Peyer's patch (tissue), 4 donors: Measurements from ENCODE around the gene ANKRD28. TPM values are rescaled to one million over a fixed set of nuclear protein-coding genes. Genes with fewer than 3 reads are reported as not detected.

Experiments used
- DNase-seq, 3 donors: peaks; one replicate each; pipeline ENCODE4 v3.0.0-alpha.2; 2017 to 2019
- H3K27ac ChIP-seq, 4 donors: fragments of 200-600 bp; sonication (generic); one replicate each; pipeline ENCODE4 v1.5.1; 2016 to 2019
- H3K27me3 ChIP-seq, 2 donors: fragments of 200-600 bp; sonication (generic); one replicate each; pipeline ENCODE4 v1.5.1; 2019
- H3K36me3 ChIP-seq, 3 donors: fragments of 200-600 bp; sonication (generic); one replicate each; pipeline ENCODE4 v1.5.1; 2016 to 2019
- H3K4me1 ChIP-seq, 4 donors: fragments of 200-600 bp; sonication (generic); one replicate each; pipeline ENCODE4 v1.5.1; 2016 to 2019
- H3K4me3 ChIP-seq, 4 donors: fragments of 200-600 bp; sonication (generic); 1 replicate in 3 of 4; 2 replicates in 1 of 4; pipeline ENCODE4 v1.5.1; 2016 to 2019; ENCODE audit warnings: mild to moderate bottlenecking in 1 of 4
- H3K9me3 ChIP-seq, 4 donors: fragments of 200-600 bp; sonication (generic); one replicate each; pipeline ENCODE4 v1.5.1; 2016 to 2019; ENCODE audit warnings: mild to moderate bottlenecking in 1 of 4
- POLR2A ChIP-seq, 2 donors: fragments of 450-650 bp; IDR thresholded peaks; one replicate each; pipeline ENCODE4 v1.5.1; 2017; ENCODE audit warnings: antibody characterized with exemption in 2 of 2, mild to moderate bottlenecking in 2 of 2, moderate library complexity in 2 of 2
- total RNA-seq, 4 donors: library from RNA; depleted of rRNA; stranded (reverse); fragments of >200 nt; gene quantifications; one replicate each; pipeline ENCODE4 v1.1.0, GENCODE V29; 2016
- TF ChIP-seq, protein P1 (sequence below), 6 experiments: fragments of 450-650 bp in 4 of 6; fragments of 200-600 bp in 2 of 6; sonication (generic) in 1 of 6; IDR thresholded peaks; one replicate each; pipeline ENCODE4 v1.5.1; 2017 to 2019; ENCODE audit warnings: antibody characterized with exemption in 6 of 6, mild to moderate bottlenecking in 3 of 6, moderate library complexity in 1 of 6

Gene ANKRD28
- total RNA-seq, 4 donors from 2014 or later: 45.4 to 83.3 (median 46.4) TPM

DNA sequence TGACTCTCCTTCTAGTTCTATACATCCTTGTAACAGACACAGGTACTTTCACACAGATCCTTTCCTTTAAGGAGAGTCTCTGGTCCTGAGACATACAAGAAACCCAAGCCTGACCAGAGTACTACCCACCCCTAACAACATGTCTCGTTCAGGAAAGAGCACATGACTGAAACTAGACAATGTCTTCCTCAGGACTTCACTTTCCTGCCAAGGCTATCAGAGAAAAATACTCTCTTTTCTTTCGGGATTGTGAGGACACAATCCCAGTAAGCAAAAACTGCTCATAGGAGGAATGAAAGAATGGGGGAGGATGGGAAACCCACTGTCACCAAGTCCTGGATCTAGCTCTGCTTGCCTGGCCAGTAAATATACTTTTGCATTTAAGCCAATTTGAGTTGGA lies 11.5 kb upstream of the ANKRD28 start:
- TF ChIP-seq POLR2A (IDR thresholded peaks at IDR 0.05): no peak
- TF ChIP-seq, protein P1, sequence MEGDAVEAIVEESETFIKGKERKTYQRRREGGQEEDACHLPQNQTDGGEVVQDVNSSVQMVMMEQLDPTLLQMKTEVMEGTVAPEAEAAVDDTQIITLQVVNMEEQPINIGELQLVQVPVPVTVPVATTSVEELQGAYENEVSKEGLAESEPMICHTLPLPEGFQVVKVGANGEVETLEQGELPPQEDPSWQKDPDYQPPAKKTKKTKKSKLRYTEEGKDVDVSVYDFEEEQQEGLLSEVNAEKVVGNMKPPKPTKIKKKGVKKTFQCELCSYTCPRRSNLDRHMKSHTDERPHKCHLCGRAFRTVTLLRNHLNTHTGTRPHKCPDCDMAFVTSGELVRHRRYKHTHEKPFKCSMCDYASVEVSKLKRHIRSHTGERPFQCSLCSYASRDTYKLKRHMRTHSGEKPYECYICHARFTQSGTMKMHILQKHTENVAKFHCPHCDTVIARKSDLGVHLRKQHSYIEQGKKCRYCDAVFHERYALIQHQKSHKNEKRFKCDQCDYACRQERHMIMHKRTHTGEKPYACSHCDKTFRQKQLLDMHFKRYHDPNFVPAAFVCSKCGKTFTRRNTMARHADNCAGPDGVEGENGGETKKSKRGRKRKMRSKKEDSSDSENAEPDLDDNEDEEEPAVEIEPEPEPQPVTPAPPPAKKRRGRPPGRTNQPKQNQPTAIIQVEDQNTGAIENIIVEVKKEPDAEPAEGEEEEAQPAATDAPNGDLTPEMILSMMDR (IDR thresholded peaks at IDR 0.05): no peak
- H3K36me3 ChIP-seq: no peaks in the 10 kb centered on the region
- H3K9me3 ChIP-seq: no peaks in the 10 kb centered on the region
- H3K4me3 ChIP-seq: no peak overlapping the region
- H3K27me3 ChIP-seq: no peaks in the 10 kb centered on the region
- H3K27ac ChIP-seq: no peak overlapping the region
- H3K4me1 ChIP-seq: no peaks in the 10 kb centered on the region
- no peak for DNase-seq

DNA sequence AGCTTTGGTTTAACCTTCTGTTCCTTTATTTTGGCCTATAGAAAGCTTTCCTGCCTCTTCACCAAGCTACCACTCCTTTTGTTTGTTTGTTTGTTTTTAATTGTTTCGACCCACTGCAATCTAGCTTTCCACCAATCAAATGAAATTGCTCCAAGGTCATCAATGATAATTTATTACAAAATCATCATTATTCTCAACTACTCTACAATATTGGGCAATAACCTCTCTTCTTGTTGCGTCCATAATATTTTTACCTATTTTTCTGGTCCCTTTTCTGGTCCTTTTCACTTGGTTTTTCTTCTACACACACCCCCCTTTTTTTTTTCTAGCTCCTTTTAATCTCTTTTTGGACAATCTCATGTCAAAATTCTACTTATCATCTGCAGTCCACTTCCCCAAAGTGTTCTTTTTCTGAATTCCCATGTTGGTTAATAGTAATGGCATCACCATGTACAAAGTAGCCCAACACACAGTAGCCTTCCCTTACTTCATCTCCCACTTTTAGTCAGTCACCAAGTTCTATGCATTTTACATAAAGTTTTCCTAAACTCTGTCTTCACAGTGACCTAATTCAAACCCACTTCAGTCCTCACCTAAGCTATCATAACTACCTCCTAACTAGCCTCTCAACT lies 11.0 kb upstream of the ANKRD28 start:
- Histone ChIP-seq H3K27ac (no peak overlapping the region), H3K9me3 (no peaks in the 10 kb centered on the region), H3K4me1 (no peaks in the 10 kb centered on the region), H3K27me3 (no peaks in the 10 kb centered on the region), H3K36me3 (no peaks in the 10 kb centered on the region), H3K4me3 (no peak overlapping the region)
- TF ChIP-seq, protein P1 (IDR thresholded peaks at IDR 0.05): no peak
- TF ChIP-seq POLR2A (IDR thresholded peaks at IDR 0.05): no peak
- DNase-seq: no peak

DNA sequence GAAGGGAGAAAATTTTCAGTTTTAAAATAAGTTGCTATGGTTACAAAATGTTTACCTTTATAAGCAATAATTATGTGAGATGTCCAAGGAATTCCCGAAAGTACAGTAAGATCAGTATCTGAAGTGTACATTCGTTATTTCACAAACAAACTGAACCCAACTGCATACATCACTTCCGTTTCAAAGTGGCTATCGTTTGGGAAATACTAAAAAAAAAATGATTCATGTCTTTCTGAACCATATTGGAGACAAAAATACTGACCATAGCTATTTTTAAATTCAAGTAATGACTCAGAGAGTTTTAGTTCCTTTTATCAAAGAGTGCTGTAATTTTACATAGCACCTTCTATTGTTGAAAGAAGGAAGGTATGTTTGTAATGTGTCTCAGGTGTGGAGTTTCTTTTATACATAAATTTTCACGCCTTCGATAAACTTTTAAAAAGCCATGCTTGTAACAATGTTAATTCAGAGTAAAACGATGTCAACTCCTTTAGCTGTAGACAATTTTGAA lies 8.0 kb upstream of the ANKRD28 start:
- DNase-seq: no peak

DNA sequence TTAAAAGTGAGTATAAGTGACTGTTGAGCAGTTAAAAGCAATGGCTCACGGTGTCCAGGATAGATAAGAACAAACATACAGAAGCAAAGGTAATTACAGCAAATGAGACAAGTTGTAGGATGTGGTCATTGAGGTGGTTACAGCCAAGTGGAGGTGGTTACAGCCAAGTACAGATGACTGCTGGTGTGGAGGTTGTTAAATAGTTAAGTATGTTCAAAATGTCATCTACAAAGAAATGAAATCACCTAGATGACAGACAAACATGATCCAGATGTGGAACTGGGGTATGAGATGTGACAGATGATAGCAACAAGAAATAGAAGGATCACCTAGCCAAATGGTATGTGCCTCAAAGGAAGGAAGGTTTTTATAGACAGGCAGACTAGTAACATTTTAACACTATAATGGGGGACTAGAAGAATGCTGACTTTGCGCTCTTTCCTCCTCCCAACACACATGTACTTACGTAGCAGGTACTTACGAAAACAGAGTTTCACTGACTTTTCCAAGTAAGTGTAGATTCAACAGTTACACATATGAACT lies 6.8 kb upstream of the ANKRD28 start:
- H3K27me3 ChIP-seq: no peaks in the 10 kb centered on the region
- no peak overlapping the region for H3K27ac ChIP-seq
- TF ChIP-seq POLR2A (IDR thresholded peaks at IDR 0.05): no peak
- TF ChIP-seq, protein P1 (IDR thresholded peaks at IDR 0.05): no peak
- no peak overlapping the region for H3K4me3 ChIP-seq
- no peak for DNase-seq
- H3K36me3 ChIP-seq: no peaks in the 10 kb centered on the region
- H3K4me1 ChIP-seq: no peaks in the 10 kb centered on the region
- H3K9me3 ChIP-seq: no peaks in the 10 kb centered on the region

More for the DNA sequence above, 8.0 kb upstream of the ANKRD28 start:
- H3K27ac ChIP-seq: no peak overlapping the region
- H3K4me3 ChIP-seq: no peak overlapping the region
- no peaks in the 10 kb centered on the region for H3K9me3 ChIP-seq
- no peaks in the 10 kb centered on the region for H3K4me1 ChIP-seq
- H3K27me3 ChIP-seq: no peaks in the 10 kb centered on the region
- TF ChIP-seq, protein P1 (IDR thresholded peaks at IDR 0.05): no peak
- no peak for TF ChIP-seq POLR2A (IDR thresholded peaks at IDR 0.05)
- no peaks in the 10 kb centered on the region for H3K36me3 ChIP-seq

DNA sequence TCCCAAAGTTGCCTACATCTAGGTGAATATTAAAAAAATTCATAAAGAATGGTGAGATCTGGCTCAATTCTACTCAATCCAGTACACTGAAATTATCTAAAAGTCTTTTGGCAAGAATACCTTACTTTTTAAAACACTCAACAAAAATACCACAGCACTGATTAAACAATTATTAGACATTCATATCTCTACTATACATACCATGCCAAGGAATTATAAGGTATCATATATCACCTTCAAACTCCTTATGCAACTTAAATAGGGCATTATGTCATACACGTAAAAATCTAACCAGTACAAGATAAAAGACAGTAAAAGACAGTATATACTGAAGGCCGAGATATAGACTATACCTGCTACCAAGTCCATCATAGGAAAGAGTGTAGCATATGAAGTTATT lies 6.1 kb upstream of the ANKRD28 start:
- TF ChIP-seq, protein P1 (IDR thresholded peaks at IDR 0.05): no peak
- no peak for TF ChIP-seq POLR2A (IDR thresholded peaks at IDR 0.05)
- Histone ChIP-seq H3K9me3 (no peaks in the 10 kb centered on the region), H3K4me3 (no peak overlapping the region), H3K36me3 (no peaks in the 10 kb centered on the region), H3K4me1 (no peaks in the 10 kb centered on the region), H3K27me3 (no peaks in the 10 kb centered on the region), H3K27ac (no peak overlapping the region)
- no peak for DNase-seq
